ENCODE measurements around the gene STRIP2.

- TF ChIP-seq POLR2A (IDR thresholded peaks at IDR 0.05) (no peak), CTCF (IDR thresholded peaks at IDR 0.05) (no peak), POLR2AphosphoS5 (IDR thresholded peaks at IDR 0.05) (no peak)
Measured at GRCh38 chr7:129437190-129437589, 3.0 kb downstream of the STRIP2 start.
